A549 (cell line): ENCODE data around the gene SSC4D.
"Not testable (repeated sequence)": the region's sequence is repeated elsewhere in the genome, so short reads cannot be mapped to it uniquely, and the experiment has no call there.

ENCODE experiments used
- HOXA7 ChIP-seq: fragments of 250-450 bp; sonication (Bioruptor Pico); IDR thresholded peaks from 2 replicates; pipeline ENCODE4 v1.5.0; 2020; ENCODE audit warnings: mild to moderate bottlenecking, moderate library complexity
- KDM1A ChIP-seq: fragments of 200-600 bp; sonication (generic); IDR thresholded peaks from 2 replicates; pipeline ENCODE4 v1.6.1; 2016; ENCODE audit warnings: low read depth, mild to moderate bottlenecking
- RNF2 ChIP-seq: fragments of 200-600 bp; sonication (generic); IDR thresholded peaks from 2 replicates; pipeline ENCODE4 v1.6.1; 2016; ENCODE audit warnings: low read depth, mild to moderate bottlenecking, antibody characterized with exemption, moderate library complexity, borderline replicate concordance

DNA sequence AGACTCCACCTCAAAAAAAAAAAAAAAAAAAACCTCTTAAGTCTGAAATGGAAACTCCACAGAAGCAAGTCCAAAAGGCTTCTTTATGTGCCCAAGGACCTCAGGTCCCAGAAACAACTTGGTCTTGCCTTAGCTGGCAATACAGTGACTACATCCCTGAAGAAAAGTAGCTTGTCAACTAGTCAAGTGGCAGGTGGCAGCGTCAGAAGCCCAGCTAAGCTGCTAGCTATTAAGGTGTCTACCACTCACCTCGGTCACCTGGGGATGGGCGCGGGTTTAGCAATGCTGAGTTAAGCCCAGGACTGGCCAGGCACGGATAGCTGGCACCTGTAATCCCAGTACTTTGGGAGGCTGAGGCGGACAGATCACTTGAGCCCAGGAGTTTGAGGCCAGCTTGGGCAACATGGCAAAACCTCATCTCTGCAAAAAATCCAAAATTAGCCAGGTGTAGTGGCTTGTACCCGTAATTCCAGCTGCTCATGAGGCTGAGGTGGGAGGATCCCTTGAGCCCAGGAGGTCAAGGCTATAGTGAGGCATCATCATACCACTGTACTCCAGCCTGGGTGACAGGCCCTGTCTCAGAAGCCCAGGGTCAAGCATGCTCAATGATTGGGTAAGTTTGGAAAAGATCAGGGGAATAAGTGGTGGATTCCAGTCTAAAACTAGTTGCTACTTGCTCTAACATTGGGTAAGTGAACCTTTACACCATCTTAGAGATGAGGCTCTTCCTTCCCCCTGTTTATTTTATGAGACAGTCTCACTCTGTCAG is 29.8 kb upstream of the SSC4D start:
- not testable (repeated sequence) for TF ChIP-seq HOXA7 (CRISPR knock-in tag); RNF2; KDM1A
